ENCODE results near the gene GSTM3.

The GSTM3 gene

GRCh38 chr1:109786531-109787021, 45.7 kb upstream of the GSTM3 start:
- Histone ChIP-seq H3K36me3 (ENCODE audit: control insufficient read depth, low read length) (no peaks in the 10 kb centered on the region), H3K9me3 (ENCODE audit: control insufficient read depth, insufficient read depth, low read length) (no peaks in the 10 kb centered on the region), H3K4me3 (ENCODE audit: low read length) (no peak overlapping the region), H3K4me2 (ENCODE audit: low read length) (no peak overlapping the region), H3K27ac (ENCODE audit: low read depth, low read length) (no peak overlapping the region), H3K27me3 (ENCODE audit: control insufficient read depth, low read length) (peaks cover 7% of the 10 kb centered on the region), H4K20me1 (ENCODE audit: control insufficient read depth, insufficient read depth, low read depth, low read length) (no peaks in the 10 kb centered on the region), H3K4me1 (ENCODE audit: control insufficient read depth, low read length) (no peaks in the 10 kb centered on the region), H3K9me2 (replicated peaks; ENCODE audit: control insufficient read depth, low read length) (no peaks in the 10 kb centered on the region), H3F3A (ENCODE audit: control insufficient read depth, insufficient read depth) (no peaks in the 10 kb centered on the region), H3K79me2 (ENCODE audit: control insufficient read depth, low read length) (no peaks in the 10 kb centered on the region)
- TF ChIP-seq, protein P1, sequence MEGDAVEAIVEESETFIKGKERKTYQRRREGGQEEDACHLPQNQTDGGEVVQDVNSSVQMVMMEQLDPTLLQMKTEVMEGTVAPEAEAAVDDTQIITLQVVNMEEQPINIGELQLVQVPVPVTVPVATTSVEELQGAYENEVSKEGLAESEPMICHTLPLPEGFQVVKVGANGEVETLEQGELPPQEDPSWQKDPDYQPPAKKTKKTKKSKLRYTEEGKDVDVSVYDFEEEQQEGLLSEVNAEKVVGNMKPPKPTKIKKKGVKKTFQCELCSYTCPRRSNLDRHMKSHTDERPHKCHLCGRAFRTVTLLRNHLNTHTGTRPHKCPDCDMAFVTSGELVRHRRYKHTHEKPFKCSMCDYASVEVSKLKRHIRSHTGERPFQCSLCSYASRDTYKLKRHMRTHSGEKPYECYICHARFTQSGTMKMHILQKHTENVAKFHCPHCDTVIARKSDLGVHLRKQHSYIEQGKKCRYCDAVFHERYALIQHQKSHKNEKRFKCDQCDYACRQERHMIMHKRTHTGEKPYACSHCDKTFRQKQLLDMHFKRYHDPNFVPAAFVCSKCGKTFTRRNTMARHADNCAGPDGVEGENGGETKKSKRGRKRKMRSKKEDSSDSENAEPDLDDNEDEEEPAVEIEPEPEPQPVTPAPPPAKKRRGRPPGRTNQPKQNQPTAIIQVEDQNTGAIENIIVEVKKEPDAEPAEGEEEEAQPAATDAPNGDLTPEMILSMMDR (IDR thresholded peaks at IDR 0.05; ENCODE audit: low read depth, low read length, poor library complexity, severe bottlenecking), result no peak
- no peak for TF ChIP-seq EZH2phosphoT487 (IDR thresholded peaks at IDR 0.05; ENCODE audit: borderline replicate concordance, low read length)

GRCh38 chr1:109786112-109786480, 45.3 kb upstream of the GSTM3 start:
- TF ChIP-seq, protein P1 (IDR thresholded peaks at IDR 0.05; ENCODE audit: low read depth, low read length, poor library complexity, severe bottlenecking), result no peak
- TF ChIP-seq EZH2phosphoT487 (IDR thresholded peaks at IDR 0.05; ENCODE audit: borderline replicate concordance, low read length), result no peak
- no peak overlapping the region for H3K4me2 ChIP-seq (ENCODE audit: low read length)
- H3K36me3 ChIP-seq (ENCODE audit: control insufficient read depth, low read length), result no peaks in the 10 kb centered on the region
- H3K27me3 ChIP-seq (ENCODE audit: control insufficient read depth, low read length), result peaks cover 7% of the 10 kb centered on the region
- H3K9me3 ChIP-seq (ENCODE audit: control insufficient read depth, insufficient read depth, low read length), result no peaks in the 10 kb centered on the region
- H3F3A ChIP-seq (ENCODE audit: control insufficient read depth, insufficient read depth), result no peaks in the 10 kb centered on the region
- H3K79me2 ChIP-seq (ENCODE audit: control insufficient read depth, low read length), result no peaks in the 10 kb centered on the region
- no peaks in the 10 kb centered on the region for H3K4me1 ChIP-seq (ENCODE audit: control insufficient read depth, low read length)
- H3K27ac ChIP-seq (ENCODE audit: low read depth, low read length), result no peak overlapping the region
- no peaks in the 10 kb centered on the region for H4K20me1 ChIP-seq (ENCODE audit: control insufficient read depth, insufficient read depth, low read depth, low read length)
- no peaks in the 10 kb centered on the region for H3K9me2 ChIP-seq (replicated peaks; ENCODE audit: control insufficient read depth, low read length)
- H3K4me3 ChIP-seq (ENCODE audit: low read length), result no peak overlapping the region

DNA sequence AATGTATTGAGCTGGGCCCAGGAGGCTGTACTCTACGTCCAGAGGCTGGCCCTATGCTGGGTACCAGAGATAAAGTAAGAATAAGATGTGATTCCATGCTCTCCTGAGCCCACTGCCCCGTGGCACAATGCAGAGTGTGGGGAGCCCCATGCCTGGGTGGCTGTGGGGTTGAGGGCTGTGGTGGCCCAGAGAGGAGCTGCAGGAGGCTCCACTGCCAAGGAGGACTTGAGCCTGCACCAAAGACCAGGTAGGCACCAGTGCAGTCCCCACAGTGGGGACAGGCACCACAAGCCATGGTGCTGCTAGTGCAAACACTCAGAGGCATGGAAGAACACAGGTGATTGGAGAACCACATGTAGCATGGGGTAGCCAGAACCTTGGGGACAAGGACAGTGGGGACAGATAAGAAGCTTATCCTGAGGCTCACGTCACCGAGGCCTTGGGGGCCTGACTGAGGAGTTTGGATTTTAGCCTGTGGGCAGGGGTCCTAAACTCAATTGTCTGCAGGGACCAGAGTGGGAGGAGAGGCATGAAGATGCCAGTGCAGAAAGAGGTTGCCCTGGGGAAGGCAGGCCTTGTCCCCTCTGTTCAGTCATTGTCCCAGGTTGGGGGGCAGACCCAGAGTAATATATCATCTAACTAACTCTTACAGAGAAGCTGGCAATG, 44.7 kb upstream of the GSTM3 start:
- Histone ChIP-seq H4K20me1 (ENCODE audit: control insufficient read depth, insufficient read depth, low read depth, low read length) (no peaks in the 10 kb centered on the region), H3F3A (ENCODE audit: control insufficient read depth, insufficient read depth) (no peaks in the 10 kb centered on the region), H3K9me3 (ENCODE audit: control insufficient read depth, insufficient read depth, low read length) (no peaks in the 10 kb centered on the region), H3K4me3 (ENCODE audit: low read length) (no peak overlapping the region), H3K27ac (ENCODE audit: low read depth, low read length) (no peak overlapping the region), H3K4me2 (ENCODE audit: low read length) (no peak overlapping the region), H3K27me3 (ENCODE audit: control insufficient read depth, low read length) (peaks cover 7% of the 10 kb centered on the region), H3K79me2 (ENCODE audit: control insufficient read depth, low read length) (no peaks in the 10 kb centered on the region), H3K36me3 (ENCODE audit: control insufficient read depth, low read length) (no peaks in the 10 kb centered on the region), H3K4me1 (ENCODE audit: control insufficient read depth, low read length) (no peaks in the 10 kb centered on the region), H3K9me2 (replicated peaks; ENCODE audit: control insufficient read depth, low read length) (no peaks in the 10 kb centered on the region)
- TF ChIP-seq, protein P1 (IDR thresholded peaks at IDR 0.05; ENCODE audit: low read depth, low read length, poor library complexity, severe bottlenecking), result no peak
- TF ChIP-seq EZH2phosphoT487 (IDR thresholded peaks at IDR 0.05; ENCODE audit: borderline replicate concordance, low read length), result no peak

Measured in DOHH2 (cell line).